GM23338 (cell line): Measurements from ENCODE around the gene APOL6.

Source experiments
- CREB1 ChIP-seq: fragments of 250-450 bp; sonication (Bioruptor Pico); IDR thresholded peaks from 2 replicates; pipeline ENCODE4 v1.5.0; 2020; ENCODE audit warnings: low read depth, mild to moderate bottlenecking, moderate library complexity
- CTCF ChIP-seq, 2 experiments: fragments of 200-600 bp in 1 of 2; sonication (generic) in 1 of 2; conservative IDR thresholded peaks; 2 replicates each; pipeline versions ENCODE4 v1.5.1 to v1.6.1; 2016 to 2017; ENCODE audit warnings: antibody characterized with exemption in 2 of 2, low read depth in 2 of 2, mild to moderate bottlenecking in 2 of 2, moderate library complexity in 1 of 2
- EZH2 ChIP-seq: fragments of 200-600 bp; sonication (generic); IDR thresholded peaks from one replicate; pipeline ENCODE4 v1.8.0; 2017; ENCODE audit warnings: antibody characterized with exemption, mild to moderate bottlenecking, low read depth; ENCODE audit not compliant: unreplicated experiment
- EZH2phosphoT487 ChIP-seq: fragments of 200-600 bp; sonication (generic); IDR thresholded peaks from one replicate; pipeline ENCODE4 v1.8.1; 2018; ENCODE audit warnings: antibody characterized with exemption; ENCODE audit not compliant: unreplicated experiment
- JUNB ChIP-seq: IDR thresholded peaks from one replicate; pipeline ENCODE4 v1.6.1; 2016; ENCODE audit warnings: antibody characterized with exemption; ENCODE audit not compliant: unreplicated experiment
- POLR2AphosphoS5 ChIP-seq: IDR thresholded peaks from 2 replicates; pipeline ENCODE4 v1.6.1; 2016; ENCODE audit warnings: antibody characterized with exemption, low read depth
- REST ChIP-seq: IDR thresholded peaks from one replicate; pipeline ENCODE4 v1.6.1; 2018; ENCODE audit warnings: antibody characterized with exemption; ENCODE audit not compliant: unreplicated experiment
- STAT1 ChIP-seq: IDR thresholded peaks from one replicate; pipeline ENCODE4 v1.6.1; 2016; ENCODE audit warnings: antibody characterized with exemption; ENCODE audit not compliant: unreplicated experiment
- ZNF331 ChIP-seq: fragments of 250-450 bp; sonication (Bioruptor Pico); IDR thresholded peaks from 2 replicates; pipeline ENCODE4 v1.5.0; 2020; ENCODE audit warnings: low read depth, mild to moderate bottlenecking, moderate library complexity

- TF ChIP-seq CTCF (conservative IDR thresholded peaks at IDR 0.05; ENCODE audit: low read depth in 2 of 2): no peak
- TF ChIP-seq EZH2phosphoT487: no peak
- TF ChIP-seq POLR2AphosphoS5: no peak
- TF ChIP-seq EZH2: no peak
- no peak for TF ChIP-seq CREB1 (CRISPR knock-in tag)
- TF ChIP-seq STAT1: no peak
- no peak for TF ChIP-seq REST
- TF ChIP-seq ZNF331 (CRISPR knock-in tag): no peak
- no peak for TF ChIP-seq JUNB
Observed at GRCh38 chr22:35683560-35683959, 35.3 kb downstream of the APOL6 start.
